GM12878 (cell line): ENCODE measurements around the gene GNG3. TPM values are rescaled to one million over a fixed set of nuclear protein-coding genes. Genes with fewer than 3 reads are reported as not detected.

Experiments
- ATAC-seq: fragments of 200-7000 bp; cut with Tn5 transposase; 3 replicates; pipeline ENCODE4 v1.9.1; 2020; ENCODE audit warnings: mild to moderate bottlenecking, moderate library complexity
- BruUV-seq: library from RNA; stranded (reverse); fragments of 400-500 nt; replicated peaks from 2 replicates; lab custom pipeline; 2021; lab: Mats Ljungman, UMichigan
- CTCF ChIA-PET: fragments of 300-600 bp; sonication (Branson Sonifier 250); formaldehyde crosslinking; extraction: SDS; loops from one replicate; lab custom pipeline; 2021; ENCODE audit warnings: inconsistent platforms; lab: Yijun Ruan, JAX
- POLR2A ChIA-PET: fragments of 350-600 bp; formaldehyde crosslinking; extraction: SDS; loops from one replicate; lab custom pipeline; 2021; ENCODE audit warnings: inconsistent platforms; lab: Charles Lee
- RAD21 ChIA-PET: fragments of 300-600 bp; sonication (Branson Sonifier 250); formaldehyde crosslinking; loops from one replicate; lab custom pipeline; 2023; ENCODE audit warnings: antibody characterized with exemption; ENCODE audit not compliant: unreplicated experiment; lab: Charles Lee
- SMC1A ChIA-PET: fragments of 300-600 bp; sonication (Branson Sonifier 250); formaldehyde crosslinking; loops from one replicate; lab custom pipeline; 2023; ENCODE audit not compliant: unreplicated experiment, uncharacterized antibody; lab: Charles Lee
- DNase-seq: peaks from one replicate; pipeline ENCODE4 v3.0.0-alpha.2; 2011; ENCODE audit warnings: low read depth, low spot score
- FAIRE-seq: peaks from 3 replicates; lab custom pipeline; 2011; peaks lifted over from hg19 to GRCh38; lab: Jason Lieb, UNC
- H2AFZ ChIP-seq: 2 replicates; pipeline ENCODE4 v1.6.0; 2011; ENCODE audit warnings: low read depth, low read length, control low read depth; ENCODE audit not compliant: control insufficient read depth
- H3K27ac ChIP-seq: 2 replicates; pipeline ENCODE4 v1.5.1; 2011; ENCODE audit warnings: control low read depth; ENCODE audit not compliant: control insufficient read depth, insufficient read depth
- H3K27me3 ChIP-seq, 2 experiments: replicated peaks in 1 of 2; 2 replicates each; pipeline versions ENCODE4 v1.6.0 to v1.6.1; 2011; ENCODE audit warnings: low read length in 1 of 2; ENCODE audit not compliant: control insufficient read depth in 2 of 2, insufficient read depth in 2 of 2
- H3K36me3 ChIP-seq, 2 experiments: 2 replicates each; pipeline ENCODE4 v1.5.1; 2011; ENCODE audit warnings: low read length in 1 of 2; ENCODE audit not compliant: control insufficient read depth in 2 of 2, insufficient read depth in 2 of 2
- H3K4me1 ChIP-seq: 2 replicates; pipeline ENCODE4 v1.6.1; 2011; ENCODE audit warnings: mild to moderate bottlenecking, low read length, moderate library complexity, mixed read lengths; ENCODE audit not compliant: control insufficient read depth, insufficient read depth
- H3K4me2 ChIP-seq: 2 replicates; pipeline ENCODE4 v1.6.0; 2011; ENCODE audit warnings: control low read depth; ENCODE audit not compliant: control insufficient read depth, insufficient read depth
- H3K4me3 ChIP-seq: fragments of 200-600 bp; sonication (generic); 2 replicates; pipeline ENCODE4 v1.5.1; 2016
- H3K79me2 ChIP-seq: 2 replicates; pipeline ENCODE4 v1.6.0; 2011; ENCODE audit warnings: low read length; ENCODE audit not compliant: control insufficient read depth, insufficient read depth
- H3K9ac ChIP-seq: 2 replicates; pipeline ENCODE4 v1.8.0; 2011; ENCODE audit warnings: low read length, control low read depth, mixed read lengths; ENCODE audit not compliant: control insufficient read depth, insufficient read depth
- H3K9me3 ChIP-seq: replicated peaks from 3 replicates; pipeline ENCODE4 v1.5.1; 2011; ENCODE audit warnings: mild to moderate bottlenecking, low read length; ENCODE audit not compliant: control insufficient read depth, insufficient read depth
- H4K20me1 ChIP-seq: 2 replicates; pipeline ENCODE4 v1.6.0; 2011; ENCODE audit not compliant: control insufficient read depth, insufficient read depth
- ASH2L ChIP-seq: fragments of 300-600, 200-600 bp; sonication (generic); IDR thresholded peaks from 2 replicates; pipeline ENCODE4 v1.6.1; 2017; ENCODE audit warnings: low read depth, mild to moderate bottlenecking, borderline replicate concordance
- CEBPB ChIP-seq, 2 experiments: fragments of 150-350 bp in 1 of 2; IDR thresholded peaks; 2 replicates each; pipeline ENCODE4 v1.6.1; 2012 to 2014; ENCODE audit warnings: low read depth in 2 of 2, low read length in 2 of 2, borderline replicate concordance in 1 of 2, inconsistent platforms in 1 of 2
- GATAD2B ChIP-seq: fragments of 450-650 bp; conservative IDR thresholded peaks from 2 replicates; pipeline ENCODE4 v1.6.1; 2017; ENCODE audit warnings: low read depth, mild to moderate bottlenecking, moderate library complexity
- NRF1 ChIP-seq: conservative IDR thresholded peaks from 2 replicates; pipeline ENCODE4 v1.6.1; 2011; ENCODE audit warnings: mild to moderate bottlenecking, low read depth, low read length, improper control_type of control experiment
- POLR2AphosphoS5 ChIP-seq: IDR thresholded peaks from 2 replicates; pipeline ENCODE4 v1.6.1; 2011; ENCODE audit warnings: mild to moderate bottlenecking, low read length, inconsistent platforms
- SREBF1 ChIP-seq: IDR thresholded peaks from 2 replicates; pipeline ENCODE4 v1.6.1; 2012; ENCODE audit warnings: mild to moderate bottlenecking, low read length
- TARDBP ChIP-seq: IDR thresholded peaks from 2 replicates; pipeline ENCODE4 v1.6.1; 2016; ENCODE audit warnings: borderline replicate concordance
- USF1 ChIP-seq: IDR thresholded peaks from 2 replicates; pipeline ENCODE4 v1.6.1; 2011; ENCODE audit warnings: borderline replicate concordance, low read depth, mild to moderate bottlenecking, moderate library complexity, mixed read lengths, low read length; ENCODE audit not compliant: insufficient read depth; ENCODE audit errors: extremely low read length
- ZBTB4 ChIP-seq: fragments of 450-650 bp; formaldehyde crosslinking; IDR thresholded peaks from 2 replicates; pipeline ENCODE4 v1.4.0; 2022; ENCODE audit warnings: mild to moderate bottlenecking, moderate library complexity
- WGBS: methylation state at CpG from one replicate; pipeline ENCODE4 v1.1.6; 2016; ENCODE audit warnings: low lambda C conversion rate; ENCODE audit not compliant: insufficient replicate concordance, insufficient coverage; ENCODE audit errors: missing lambda C conversion rate; 5-methylcytosine and 5-hydroxymethylcytosine counted together
- in situ Hi-C: fragments of 300-500 bp; cut with MboI; formaldehyde crosslinking; loops from 9 replicates; pipeline ENCODE4 v1.14.3; 2018; ENCODE audit warnings: mixed read lengths
- intact Hi-C: fragments of 100-400 bp; cut with micrococcal nuclease; formaldehyde crosslinking; loops from one replicate; pipeline ENCODE4 v1.14.2; 2022; ENCODE audit not compliant: unreplicated experiment
- polyA plus RNA-seq, 11 experiments: library from polyadenylated mRNA; depleted of rRNA in 4 of 11; unstranded in 6 of 11; stranded (reverse) in 5 of 11; fragments of >200 nt; fragmentation: Nextera tagmentation in 4 of 11; fragmentation: Illumina TruSeq in 1 of 11; extraction: Ambion mirVana in 4 of 11; extraction: Trizol in 1 of 11; gene quantifications; 1 replicate in 1 of 11; 2 replicates in 10 of 11; pipeline versions ENCODE4 v1.2.1 to v1.2.3, GENCODE V29; 2011 to 2016; ENCODE audit warnings: inconsistent platforms in 2 of 11, missing spikeins in 2 of 11, low read depth in 1 of 11
- total RNA-seq, 4 experiments: library from RNA; depleted of rRNA in 3 of 4; stranded (reverse); fragments of >200 nt in 3 of 4; fragmentation: Illumina TruSeq in 1 of 4; extraction: Trizol in 1 of 4; gene quantifications; 2 replicates each; pipeline versions ENCODE4 v1.2.1 to v1.2.3, GENCODE V29; 2013 to 2021

The GNG3 gene
- total and polyA plus RNA-seq, 10 of the 15 experiments (the other 5 are each of a cell fraction or from before 2014, with no cell fraction given), result 0.27 to 0.83 (median 0.57) TPM; not detected in 5

- Histone ChIP-seq H3K79me2 (peaks cover 35% of the 10 kb centered on the region), H2AFZ (no peak overlapping the region), H4K20me1 (no peaks in the 10 kb centered on the region; the same call in 1 of the 2 replicates), H3K36me3 (peaks cover 33 to 74% of the 10 kb centered on the region in 2 experiments), H3K27ac (no peak overlapping the region), H3K27me3 (no peaks in the 10 kb centered on the region), H3K4me3 (no peak overlapping the region), H3K9me3 (no peaks in the 10 kb centered on the region), H3K4me1 (peaks cover 2% of the 10 kb centered on the region), H3K4me2 (no peak overlapping the region), H3K9ac (no peak overlapping the region)
- SMC1A ChIA-PET, result interaction anchor here (1.1 kb wide), 1 partner anchor 8 kb away, joined by 3 read pairs; the partner anchor contains the start of gene HNRNPUL2
- BruUV-seq, result no TSS peak
- in situ Hi-C loops, result no loop called here
- DNase-seq (no peak), FAIRE-seq (no peak), ATAC-seq (no peak)
- intact Hi-C loops, result no loop called here
- CTCF ChIA-PET, result interaction anchor here (0.6 kb wide), 1 partner anchor 113 kb away, joined by 3 read pairs; no protein-coding TSS in a partner anchor
- POLR2A ChIA-PET, result interaction anchor here (0.5 to 1.5 kb wide), 3 partner anchors 14 to 46 kb away, joined by 3 read pairs; no protein-coding TSS in a partner anchor
- RAD21 ChIA-PET, result no interaction called here
- TF ChIP-seq GATAD2B, result no peak
- 6% methylated on average over 2 of the region's 2 CpGs for WGBS
Observed at GRCh38 chr11:62719302-62719978, 12.0 kb downstream of the GNG3 start.

GRCh38 chr11:62721994-62722393, 14.5 kb downstream of the GNG3 start:
- in situ Hi-C loops, result no loop called here
- ATAC-seq, result no peak
- no peak for FAIRE-seq

More at GRCh38 chr11:62721994-62722393, 14.5 kb downstream of the GNG3 start:
- Histone ChIP-seq H3K79me2 (peaks cover 59% of the 10 kb centered on the region), H3K36me3 (peaks cover 15 to 68% of the 10 kb centered on the region in 2 experiments), H4K20me1 (peaks cover 11% of the 10 kb centered on the region), H3K9me3 (no peaks in the 10 kb centered on the region), H3K27ac (no peak overlapping the region), H3K4me3 (no peak overlapping the region), H3K9ac (no peak overlapping the region), H3K4me2 (no peak overlapping the region), H3K27me3 (no peaks in the 10 kb centered on the region), H3K4me1 (no peaks in the 10 kb centered on the region; the same call in 1 of the 2 replicates), H2AFZ (no peak overlapping the region)
- no peak for TF ChIP-seq USF1
- no peak for TF ChIP-seq SREBF1
- TF ChIP-seq ZBTB4 (CRISPR knock-in tag), result no peak
- TF ChIP-seq POLR2AphosphoS5, result 0 out of 2 replicates have a peak, but pooled peaks have one; percentile 23
- TF ChIP-seq ASH2L, result no peak
- TF ChIP-seq NRF1, result no peak
- no peak for TF ChIP-seq TARDBP
- no peak for TF ChIP-seq CEBPB (IDR thresholded peaks at IDR 0.05; ENCODE audit: borderline replicate concordance in 1 of 2, low read depth in 2 of 2, low read length in 2 of 2)
- 91% methylated on average over 7 of the region's 7 CpGs for WGBS
- ChIA-PET POLR2A (no interaction called here), CTCF (interaction anchor here (1.3 to 2.1 kb wide), 2 partner anchors 13 to 64 kb away, joined by 3 to 6 read pairs; no protein-coding TSS in a partner anchor), SMC1A (no interaction called here), RAD21 (no interaction called here)
- DNase-seq, result no peak
- TSS peak; percentile 58 for BruUV-seq
- intact Hi-C loops, result no loop called here
